GM18861 (cell line): ENCODE measurements around the gene ADAM22.

Source experiments
- ATAC-seq: cut with Tn5 transposase; IDR thresholded peaks from one replicate; pipeline ENCODE4 v1.9.1; 2021; ENCODE audit not compliant: unreplicated experiment

The ADAM22 gene

GRCh38 chr7:88208521-88208920 lies 274.5 kb downstream of the ADAM22 start:
- ATAC-seq, result no peak

- ATAC-seq, result no peak
Measured at GRCh38 chr7:88212918-88213317, 278.9 kb downstream of the ADAM22 start.

GRCh38 chr7:88214456-88214855 lies 280.4 kb downstream of the ADAM22 start:
- ATAC-seq, result no peak

GRCh38 chr7:88215295-88215694 lies 281.2 kb downstream of the ADAM22 start:
- no peak for ATAC-seq

DNA sequence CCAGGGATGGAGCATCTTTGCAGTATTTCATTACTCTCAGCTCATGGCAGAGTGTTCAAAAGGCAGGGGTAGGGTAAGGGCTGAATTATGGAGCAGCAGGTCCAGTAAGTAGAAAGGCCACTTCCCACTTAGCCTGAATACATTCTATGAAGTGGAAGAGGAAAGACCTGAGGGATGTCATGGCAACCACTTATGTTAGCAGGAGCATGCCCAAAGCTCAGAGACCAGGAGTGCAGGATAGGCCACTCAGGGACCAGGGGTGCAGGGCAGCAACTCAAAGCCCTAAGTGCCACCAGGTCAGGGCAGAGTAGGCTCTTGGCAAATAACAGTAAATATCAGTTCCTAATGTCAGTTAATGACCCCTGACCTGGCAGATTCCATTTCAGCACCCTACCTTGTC lies 282.2 kb downstream of the ADAM22 start:
- ATAC-seq, result no peak

DNA sequence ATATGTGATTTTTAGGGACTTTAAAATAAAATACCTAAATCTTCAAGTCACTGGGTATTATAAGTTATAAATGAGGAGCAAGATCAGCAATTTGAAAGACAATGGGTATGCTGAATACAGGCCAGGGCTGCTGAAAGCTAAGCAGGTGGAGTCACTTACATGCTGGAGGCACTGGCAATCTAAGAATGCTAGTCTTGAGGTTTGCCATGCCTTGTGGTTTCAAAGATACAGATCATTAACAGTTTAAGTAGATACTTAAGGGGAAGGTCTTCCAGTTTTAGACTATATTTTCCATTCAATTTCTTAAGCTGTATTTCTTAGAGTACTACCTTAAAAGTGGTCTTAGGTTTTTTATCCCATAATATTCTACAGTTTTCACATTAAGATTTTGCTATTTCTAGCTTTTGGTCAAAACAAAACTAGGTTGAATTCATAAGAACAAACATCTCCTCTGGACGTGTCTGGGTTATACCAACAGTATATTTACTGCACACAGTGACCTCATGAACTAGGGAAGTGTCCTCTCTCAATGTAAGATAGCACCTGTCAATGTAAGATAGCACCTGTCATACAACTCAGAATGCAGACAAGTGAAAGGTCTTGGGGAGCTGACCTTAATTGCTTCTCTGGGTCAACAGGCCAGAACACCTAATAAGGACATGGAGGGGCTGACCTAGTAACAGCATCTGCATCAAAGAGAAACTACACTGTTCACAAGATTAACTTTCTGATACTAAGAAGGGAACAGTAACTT lies 283.8 kb downstream of the ADAM22 start:
- peak; percentile 81 for ATAC-seq

GRCh38 chr7:88218429-88218745 lies 284.3 kb downstream of the ADAM22 start:
- no peak for ATAC-seq

- ATAC-seq, result peak; percentile 26
Measured at GRCh38 chr7:88218836-88219605, 285.0 kb downstream of the ADAM22 start.

DNA sequence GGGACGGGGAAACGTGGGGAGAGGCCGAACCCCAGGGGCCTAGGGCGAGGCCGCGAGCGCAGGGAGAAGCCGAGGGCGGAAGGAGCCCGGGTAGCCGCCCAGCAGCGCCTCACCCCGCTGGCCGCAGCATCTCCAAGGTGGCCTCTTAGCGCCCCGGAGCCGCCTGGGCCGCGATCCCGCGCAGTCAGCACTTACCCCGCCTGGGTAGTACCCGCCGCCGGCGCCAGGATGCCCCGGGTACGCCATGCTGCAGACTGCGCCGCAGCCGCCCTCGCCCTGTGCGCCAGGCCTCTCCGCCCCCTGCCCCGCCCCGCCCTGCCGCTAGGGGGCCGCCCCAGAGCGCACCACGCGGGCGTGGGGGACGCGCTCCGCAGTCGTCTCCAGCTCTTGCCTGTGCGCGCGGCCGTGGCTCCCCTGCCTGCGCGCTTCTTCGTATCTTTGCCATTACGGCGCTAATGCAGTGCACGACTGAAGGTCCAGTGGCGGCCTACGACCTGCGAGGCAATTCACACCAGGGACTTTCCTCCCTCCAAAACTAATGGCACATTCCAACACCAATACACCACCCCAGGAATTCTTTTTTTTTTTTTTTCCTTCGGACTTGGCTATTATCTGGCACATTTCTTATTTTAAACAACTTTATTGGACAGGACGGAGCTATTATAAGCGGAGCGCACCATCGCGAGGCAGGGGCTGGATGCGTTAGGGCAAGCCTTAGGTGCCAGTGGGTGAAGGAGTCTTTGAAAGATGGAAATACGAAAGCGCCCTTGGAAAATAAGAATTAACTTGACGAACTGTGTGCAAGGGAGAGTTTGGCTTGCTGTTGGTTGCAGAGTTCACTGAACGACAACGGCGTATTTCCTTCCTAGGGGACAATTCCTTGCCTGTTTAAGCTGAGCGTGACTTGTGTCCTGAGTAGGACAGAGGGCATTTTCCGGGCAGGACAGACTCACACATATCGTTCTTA lies 286.0 kb downstream of the ADAM22 start, which contains the start of gene SRI:
SRI (minus strand) TSS at position 258 of the 967 bp plus-strand sequence; CDS start at position 246, 12 bp downstream.
- peak; percentile 40 for ATAC-seq

DNA sequence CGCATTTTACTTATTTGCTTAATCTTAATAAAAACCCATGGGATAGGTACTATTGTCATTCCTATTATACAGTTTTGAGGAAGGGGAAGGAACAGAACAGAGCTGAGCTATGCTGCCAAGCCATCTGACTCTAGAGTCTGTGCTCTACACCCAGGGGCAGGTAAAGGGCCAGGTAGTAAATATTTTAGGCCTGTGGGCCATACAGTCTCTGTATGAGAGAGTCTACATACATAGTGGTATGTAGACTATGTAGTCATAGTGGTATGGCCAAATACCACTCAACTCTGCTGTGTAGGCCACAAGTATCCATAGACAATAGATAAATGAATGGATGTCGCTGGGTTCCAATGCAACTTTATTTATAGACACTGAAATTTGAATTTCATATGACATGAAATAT lies 289.2 kb downstream of the ADAM22 start:
- no peak for ATAC-seq

GRCh38 chr7:88224601-88225275 lies 290.7 kb downstream of the ADAM22 start:
- no peak for ATAC-seq

DNA sequence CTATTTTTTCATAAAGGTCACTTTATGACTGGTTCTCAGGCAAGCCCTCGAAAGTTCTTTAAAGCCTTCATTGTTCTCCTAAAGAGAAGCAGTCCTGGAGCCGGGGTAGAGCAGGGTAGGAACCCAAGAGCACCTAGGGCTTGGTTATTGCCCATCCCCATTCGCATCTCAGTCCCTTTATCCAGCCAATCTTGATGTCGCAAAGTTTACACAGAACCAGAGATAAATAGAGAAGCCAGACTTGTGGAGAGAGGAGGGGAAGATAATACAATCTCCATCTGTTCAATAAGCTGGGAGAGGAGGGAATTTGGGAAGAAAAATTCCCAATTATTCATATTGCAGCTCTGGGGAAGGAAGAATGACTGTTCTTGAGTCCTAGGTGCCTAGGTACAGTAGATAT lies 292.1 kb downstream of the ADAM22 start:
- no peak for ATAC-seq

DNA sequence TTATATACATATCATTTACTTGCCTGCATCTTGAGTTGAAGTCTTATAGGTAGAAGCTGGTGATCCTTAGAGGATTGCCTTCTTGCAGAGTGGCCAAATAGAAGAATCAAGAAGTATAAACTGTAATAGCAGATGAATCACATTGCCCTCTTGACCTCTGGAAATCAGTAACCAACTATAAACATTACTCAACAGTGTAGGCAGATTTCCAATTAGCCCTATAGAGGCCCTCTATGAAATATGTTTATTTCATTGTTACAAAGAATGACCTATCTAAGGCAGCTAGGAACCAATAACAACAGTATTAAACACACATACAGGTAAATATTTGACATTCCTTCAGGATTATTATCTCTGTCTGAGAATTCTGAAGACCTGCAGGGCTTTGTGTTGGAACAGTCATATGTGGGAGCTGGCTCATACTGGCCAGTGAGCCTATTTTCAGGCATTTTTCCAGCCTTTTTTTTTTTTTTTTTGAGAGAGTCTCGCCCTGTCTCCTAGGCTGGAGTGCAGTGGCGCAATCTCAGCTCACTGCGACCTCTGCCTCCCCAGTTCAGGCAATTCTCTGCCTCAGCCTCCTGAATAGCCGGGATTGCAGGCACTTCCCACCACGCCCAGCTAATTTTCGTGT lies 292.9 kb downstream of the ADAM22 start:
- ATAC-seq, result no peak

DNA sequence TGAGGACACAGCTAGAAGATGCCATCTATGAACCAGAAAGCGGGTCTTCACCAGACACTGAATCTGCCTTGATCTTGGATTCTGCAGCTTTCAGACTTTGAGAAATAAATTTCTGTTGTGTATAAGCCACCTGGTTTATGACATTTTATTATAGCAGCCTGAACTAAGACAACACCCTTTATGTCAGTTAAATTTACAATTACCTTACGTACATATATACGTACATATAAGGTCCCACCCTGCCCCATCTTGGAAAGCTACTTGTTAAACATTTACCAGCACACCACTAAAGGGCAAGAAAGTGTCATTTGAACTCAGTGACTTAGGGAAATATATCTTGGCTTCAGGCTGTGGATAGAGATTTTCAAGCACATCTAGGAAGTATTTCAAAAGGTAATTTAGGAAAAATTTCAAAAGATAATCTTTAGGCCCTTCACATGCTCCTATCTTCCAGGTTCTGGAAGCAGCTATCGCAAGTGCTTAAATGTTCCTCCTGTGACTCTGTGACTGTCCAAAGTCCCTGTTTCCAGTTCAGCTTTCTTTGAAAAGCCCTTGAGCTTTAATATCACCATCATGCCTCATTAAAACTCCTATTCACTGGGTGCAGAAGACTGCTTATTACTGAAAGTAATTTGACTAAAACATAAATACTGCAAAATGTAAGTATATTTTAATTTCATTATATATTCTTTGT lies 295.4 kb downstream of the ADAM22 start:
- ATAC-seq, result no peak

DNA sequence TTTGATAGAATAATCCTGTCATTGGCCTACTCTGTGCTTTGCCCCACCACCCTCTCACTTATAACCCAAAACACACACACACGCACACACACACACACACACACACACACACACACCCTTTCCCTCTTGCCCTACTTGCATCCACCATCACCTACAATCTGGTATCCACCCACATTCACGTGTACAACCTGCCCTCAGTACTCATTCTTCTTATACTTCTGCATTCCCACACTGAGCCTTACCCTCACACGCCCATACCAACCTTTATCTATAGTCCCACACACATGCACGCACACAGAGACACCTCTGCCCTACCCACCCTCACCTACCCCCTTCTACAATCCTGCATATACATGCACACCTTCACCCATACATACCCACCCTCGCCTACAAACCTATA lies 296.6 kb downstream of the ADAM22 start:
- no peak for ATAC-seq

DNA sequence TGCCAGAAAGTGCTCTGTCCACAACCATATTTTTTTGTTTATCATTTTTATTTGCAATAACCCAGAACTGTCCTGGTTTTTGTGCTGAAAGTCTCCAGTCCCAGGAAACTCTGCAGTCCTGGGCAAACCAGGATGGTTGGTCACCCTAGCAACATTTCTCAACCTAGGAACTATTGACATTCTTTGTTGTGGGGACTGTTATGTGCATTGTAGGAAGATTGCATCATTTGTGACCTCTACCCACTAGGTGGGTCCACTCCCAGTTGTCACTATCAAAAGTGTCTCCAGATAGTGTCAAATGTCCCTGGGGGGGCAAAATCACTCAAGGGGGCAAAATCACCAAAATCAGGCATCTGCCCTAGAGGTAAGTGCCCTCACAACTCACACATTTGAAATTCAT lies 299.8 kb downstream of the ADAM22 start:
- no peak for ATAC-seq

- ATAC-seq, result no peak
Measured at GRCh38 chr7:88239852-88240251, 305.8 kb downstream of the ADAM22 start.

- peak; percentile 81 for ATAC-seq
Measured at GRCh38 chr7:88243345-88243909, 309.4 kb downstream of the ADAM22 start.

DNA sequence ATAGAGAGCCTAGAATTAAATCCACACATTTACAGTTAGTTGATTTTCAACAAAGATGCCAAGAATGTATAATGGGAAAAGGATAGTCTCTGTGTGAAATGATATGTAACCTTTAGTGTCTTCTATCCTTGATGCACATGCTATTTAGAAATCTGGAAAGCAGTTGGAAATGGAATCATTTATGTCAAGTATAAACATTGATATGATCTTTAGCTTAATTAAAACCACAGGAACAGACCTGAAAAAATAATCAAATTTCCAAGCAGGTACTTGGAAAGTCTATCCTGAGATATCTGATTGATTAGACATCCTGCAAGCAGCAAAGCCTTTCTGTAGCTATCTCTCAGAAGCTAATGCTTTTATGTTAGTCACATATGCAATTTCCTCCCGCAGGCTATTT lies 310.2 kb downstream of the ADAM22 start:
- no peak for ATAC-seq
